Nephron (organoid): ENCODE measurements around the gene RIC8B.

ENCODE experiments used
- H3K27ac Mint-ChIP-seq, 3 experiments: 2 replicates each; pipeline ENCODE4 v1.8.0; 2020; ENCODE audit warnings: mixed read lengths in 3 of 3, mild to moderate bottlenecking in 2 of 3, moderate library complexity in 1 of 3
- H3K27me3 Mint-ChIP-seq: 2 replicates; pipeline ENCODE4 v1.8.0; 2021; ENCODE audit warnings: low read depth, mild to moderate bottlenecking, moderate library complexity, mixed read lengths
- H3K36me3 Mint-ChIP-seq: 2 replicates; pipeline ENCODE4 v1.8.0; 2020; ENCODE audit warnings: low read depth, mixed read lengths
- H3K4me1 Mint-ChIP-seq: 2 replicates; pipeline ENCODE4 v1.8.0; 2020; ENCODE audit warnings: mixed read lengths
- H3K4me3 Mint-ChIP-seq, 3 experiments: 2 replicates each; pipeline ENCODE4 v1.8.0; 2020; ENCODE audit warnings: mild to moderate bottlenecking in 3 of 3, mixed read lengths in 3 of 3, moderate library complexity in 2 of 3
- H3K9me3 Mint-ChIP-seq: 2 replicates; pipeline ENCODE4 v1.8.0; 2020; ENCODE audit warnings: mixed read lengths
- TF ChIP-seq, protein P1 (sequence below), 3 experiments: fragments of 200-600 bp; sonication (generic); IDR thresholded peaks; one replicate each; pipeline ENCODE4 v1.5.0; 2021; ENCODE audit warnings: antibody characterized with exemption in 3 of 3; ENCODE audit not compliant: unreplicated experiment in 3 of 3

RIC8B gene

DNA sequence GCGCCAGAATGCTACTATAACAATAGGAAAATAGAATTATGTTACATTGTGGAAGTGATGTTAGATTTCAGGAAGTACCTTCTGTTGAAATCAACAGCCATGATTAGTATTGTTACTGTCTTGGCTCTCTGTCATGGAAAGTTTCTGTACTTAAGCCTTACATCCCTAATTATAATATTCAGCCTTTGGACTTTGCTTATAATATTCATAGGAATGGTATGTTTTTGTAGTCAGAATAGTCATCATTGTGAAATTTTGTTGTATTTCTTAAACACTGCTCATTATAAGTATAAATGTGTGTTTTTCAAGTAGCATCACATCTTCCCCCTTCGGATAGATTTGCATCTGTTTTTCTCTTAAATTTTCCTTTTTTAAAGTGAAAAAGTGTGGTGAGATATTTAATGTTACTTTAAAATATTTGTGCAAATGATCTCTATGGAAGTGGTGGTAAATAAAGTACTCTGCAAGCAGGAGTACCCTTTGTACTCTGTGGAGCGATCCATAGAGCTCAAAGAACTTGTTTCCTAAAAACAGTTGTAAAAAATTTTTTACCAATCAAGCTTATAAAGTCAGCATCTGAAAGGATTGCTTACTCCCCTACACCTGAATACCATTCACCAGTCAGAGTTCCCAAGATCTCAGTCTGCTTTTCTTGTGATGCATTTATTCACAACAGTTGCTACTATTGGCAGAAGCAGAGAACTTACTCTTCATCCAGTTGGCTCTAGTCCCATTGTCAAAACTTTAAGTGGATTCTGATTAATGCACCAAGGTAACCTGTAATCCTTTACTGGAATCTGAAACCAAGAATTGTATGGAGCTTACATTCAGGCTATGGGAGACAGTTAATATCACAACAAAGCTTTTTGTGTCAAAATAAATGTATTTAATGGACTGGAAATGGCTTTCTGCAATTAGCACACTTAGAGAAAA lies 87.8 kb downstream of the RIC8B start:
- H3K27me3 Mint-ChIP-seq = no peaks in the 10 kb centered on the region
- H3K27ac Mint-ChIP-seq = no peak overlapping the region
- peaks cover 23% of the 10 kb centered on the region for H3K36me3 Mint-ChIP-seq
- TF ChIP-seq, protein P1, sequence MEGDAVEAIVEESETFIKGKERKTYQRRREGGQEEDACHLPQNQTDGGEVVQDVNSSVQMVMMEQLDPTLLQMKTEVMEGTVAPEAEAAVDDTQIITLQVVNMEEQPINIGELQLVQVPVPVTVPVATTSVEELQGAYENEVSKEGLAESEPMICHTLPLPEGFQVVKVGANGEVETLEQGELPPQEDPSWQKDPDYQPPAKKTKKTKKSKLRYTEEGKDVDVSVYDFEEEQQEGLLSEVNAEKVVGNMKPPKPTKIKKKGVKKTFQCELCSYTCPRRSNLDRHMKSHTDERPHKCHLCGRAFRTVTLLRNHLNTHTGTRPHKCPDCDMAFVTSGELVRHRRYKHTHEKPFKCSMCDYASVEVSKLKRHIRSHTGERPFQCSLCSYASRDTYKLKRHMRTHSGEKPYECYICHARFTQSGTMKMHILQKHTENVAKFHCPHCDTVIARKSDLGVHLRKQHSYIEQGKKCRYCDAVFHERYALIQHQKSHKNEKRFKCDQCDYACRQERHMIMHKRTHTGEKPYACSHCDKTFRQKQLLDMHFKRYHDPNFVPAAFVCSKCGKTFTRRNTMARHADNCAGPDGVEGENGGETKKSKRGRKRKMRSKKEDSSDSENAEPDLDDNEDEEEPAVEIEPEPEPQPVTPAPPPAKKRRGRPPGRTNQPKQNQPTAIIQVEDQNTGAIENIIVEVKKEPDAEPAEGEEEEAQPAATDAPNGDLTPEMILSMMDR (IDR thresholded peaks at IDR 0.05; ENCODE audit: unreplicated experiment in 3 of 3) = no peak
- no peak overlapping the region for H3K4me3 Mint-ChIP-seq
- no peaks in the 10 kb centered on the region for H3K9me3 Mint-ChIP-seq
- no peaks in the 10 kb centered on the region for H3K4me1 Mint-ChIP-seq

DNA sequence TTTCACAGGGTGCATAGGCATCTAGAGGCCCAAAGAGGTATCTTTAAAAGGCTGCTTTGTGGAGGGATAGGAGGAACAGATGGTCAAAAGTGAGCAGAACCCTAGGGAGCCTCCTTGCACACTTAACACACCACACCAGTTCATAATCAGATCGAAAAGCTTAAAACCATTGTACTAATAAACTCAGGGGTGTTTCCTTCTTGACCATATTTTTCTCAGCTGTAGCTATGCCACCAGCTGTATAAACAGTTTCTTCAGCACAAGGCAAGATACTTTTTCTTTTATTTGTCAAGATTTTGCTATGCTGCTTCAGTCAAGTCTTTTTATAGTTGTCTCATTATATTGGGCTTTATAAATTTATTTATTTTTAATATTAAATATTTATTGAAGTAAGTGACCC lies 88.7 kb downstream of the RIC8B start:
- Mint-ChIP-seq H3K4me1 (no peaks in the 10 kb centered on the region), H3K9me3 (no peaks in the 10 kb centered on the region), H3K4me3 (no peak overlapping the region), H3K36me3 (peaks cover 28% of the 10 kb centered on the region), H3K27me3 (no peaks in the 10 kb centered on the region), H3K27ac (peak overlapping the region in 1 of 3 experiments; percentile 5)
- TF ChIP-seq, protein P1 (IDR thresholded peaks at IDR 0.05; ENCODE audit: unreplicated experiment in 3 of 3) = no peak

DNA sequence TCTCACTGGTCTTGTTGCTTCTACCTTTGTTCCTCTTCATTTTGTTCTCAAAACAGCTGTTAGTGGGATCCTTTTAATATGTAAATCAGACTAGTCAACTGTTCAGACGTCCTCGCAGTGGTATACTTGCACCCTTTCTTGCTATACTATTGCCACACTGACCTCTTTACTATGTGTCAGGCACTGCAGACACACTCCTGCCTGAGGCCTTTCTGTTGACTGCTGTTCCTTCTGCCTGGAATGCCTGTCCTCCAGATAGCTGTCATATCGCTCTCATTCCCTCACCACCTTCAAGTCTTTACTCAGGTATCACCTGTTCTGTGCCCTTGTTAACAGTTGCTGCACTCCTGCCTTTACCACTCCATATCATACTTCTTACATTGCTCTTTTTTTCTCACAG lies 91.2 kb downstream of the RIC8B start:
- H3K4me1 Mint-ChIP-seq = no peaks in the 10 kb centered on the region
- H3K4me3 Mint-ChIP-seq = no peak overlapping the region
- H3K36me3 Mint-ChIP-seq = peaks cover 29% of the 10 kb centered on the region
- H3K9me3 Mint-ChIP-seq = no peaks in the 10 kb centered on the region
- no peaks in the 10 kb centered on the region for H3K27me3 Mint-ChIP-seq
- no peak overlapping the region for H3K27ac Mint-ChIP-seq
- TF ChIP-seq, protein P1 (IDR thresholded peaks at IDR 0.05; ENCODE audit: unreplicated experiment in 3 of 3) = no peak

DNA sequence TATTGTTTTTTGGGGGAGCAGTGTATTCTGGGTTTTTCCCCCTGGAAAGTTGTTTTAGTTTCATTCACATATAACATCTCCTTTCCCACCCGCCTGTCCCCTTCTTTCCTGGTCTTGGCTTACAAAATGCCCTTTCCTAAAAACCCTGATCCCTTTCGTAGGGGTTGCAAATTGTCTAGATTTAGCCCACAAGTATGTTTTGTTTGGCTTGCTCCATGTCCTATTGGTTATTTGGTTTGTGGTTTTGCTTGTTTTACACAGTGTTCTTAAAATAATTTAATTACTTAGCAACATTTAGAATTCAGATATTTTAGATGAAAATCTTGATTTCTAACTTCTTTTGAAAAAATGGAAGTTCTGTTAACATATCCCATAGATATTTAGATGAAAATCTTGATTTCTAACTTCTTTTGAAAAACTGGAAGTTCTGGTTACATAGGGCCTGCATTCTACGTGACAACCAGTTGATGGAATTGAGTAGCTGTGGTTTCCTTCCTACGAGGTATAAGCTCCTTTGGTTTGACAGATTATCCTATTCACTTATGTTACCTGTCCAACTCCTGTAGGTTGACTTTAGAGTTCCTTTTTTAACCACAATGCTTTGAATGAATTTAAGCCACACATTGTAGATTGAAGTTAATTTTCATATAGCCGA lies 92.1 kb downstream of the RIC8B start:
- Mint-ChIP-seq H3K4me1 (no peaks in the 10 kb centered on the region), H3K36me3 (peaks cover 29% of the 10 kb centered on the region), H3K27ac (no peak overlapping the region), H3K9me3 (no peaks in the 10 kb centered on the region), H3K27me3 (no peaks in the 10 kb centered on the region), H3K4me3 (no peak overlapping the region)
- TF ChIP-seq, protein P1 (IDR thresholded peaks at IDR 0.05; ENCODE audit: unreplicated experiment in 3 of 3) = no peak

DNA sequence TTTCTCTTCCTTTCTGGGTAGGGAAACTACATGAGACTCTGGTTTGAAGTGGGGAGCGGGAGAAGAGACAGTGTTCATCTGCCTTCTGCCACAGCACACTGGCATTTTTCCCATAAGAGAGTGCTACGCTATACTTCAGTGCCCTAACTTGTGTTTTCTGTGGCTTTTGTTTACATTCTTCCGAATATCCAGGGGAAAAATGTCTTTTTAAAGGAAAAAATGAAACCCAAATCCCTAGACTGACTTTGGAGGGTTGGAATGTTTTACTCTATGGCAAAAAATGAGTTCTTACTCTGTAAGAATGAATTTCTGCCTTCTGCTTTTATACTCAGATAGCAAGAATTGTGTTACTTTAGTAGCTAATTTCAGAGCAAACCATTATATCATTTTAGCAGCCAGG lies 93.2 kb downstream of the RIC8B start:
- no peak overlapping the region for H3K27ac Mint-ChIP-seq
- TF ChIP-seq, protein P1 (IDR thresholded peaks at IDR 0.05; ENCODE audit: unreplicated experiment in 3 of 3) = no peak
- no peaks in the 10 kb centered on the region for H3K27me3 Mint-ChIP-seq
- H3K9me3 Mint-ChIP-seq = no peaks in the 10 kb centered on the region
- H3K4me1 Mint-ChIP-seq = no peaks in the 10 kb centered on the region
- peaks cover 36% of the 10 kb centered on the region for H3K36me3 Mint-ChIP-seq
- no peak overlapping the region for H3K4me3 Mint-ChIP-seq
